GM12878 (cell line): ENCODE measurements around the gene AK5. TPM values are rescaled to one million over a fixed set of nuclear protein-coding genes. Genes with fewer than 3 reads are reported as not detected.

ENCODE experiments used
- ATAC-seq: fragments of 200-7000 bp; cut with Tn5 transposase; 3 replicates; pipeline ENCODE4 v1.9.1; 2020; ENCODE audit warnings: mild to moderate bottlenecking, moderate library complexity
- BruUV-seq: library from RNA; stranded (reverse); fragments of 400-500 nt; replicated peaks from 2 replicates; lab custom pipeline; 2021; lab: Mats Ljungman, UMichigan
- CTCF ChIA-PET: fragments of 300-600 bp; sonication (Branson Sonifier 250); formaldehyde crosslinking; extraction: SDS; loops from one replicate; lab custom pipeline; 2021; ENCODE audit warnings: inconsistent platforms; lab: Yijun Ruan, JAX
- POLR2A ChIA-PET: fragments of 350-600 bp; formaldehyde crosslinking; extraction: SDS; loops from one replicate; lab custom pipeline; 2021; ENCODE audit warnings: inconsistent platforms; lab: Charles Lee
- RAD21 ChIA-PET: fragments of 300-600 bp; sonication (Branson Sonifier 250); formaldehyde crosslinking; loops from one replicate; lab custom pipeline; 2023; ENCODE audit warnings: antibody characterized with exemption; ENCODE audit not compliant: unreplicated experiment; lab: Charles Lee
- SMC1A ChIA-PET: fragments of 300-600 bp; sonication (Branson Sonifier 250); formaldehyde crosslinking; loops from one replicate; lab custom pipeline; 2023; ENCODE audit not compliant: unreplicated experiment, uncharacterized antibody; lab: Charles Lee
- DNase-seq: peaks from one replicate; pipeline ENCODE4 v3.0.0-alpha.2; 2011; ENCODE audit warnings: low read depth, low spot score
- FAIRE-seq: peaks from 3 replicates; lab custom pipeline; 2011; peaks lifted over from hg19 to GRCh38; lab: Jason Lieb, UNC
- H2AFZ ChIP-seq: 2 replicates; pipeline ENCODE4 v1.6.0; 2011; ENCODE audit warnings: low read depth, low read length, control low read depth; ENCODE audit not compliant: control insufficient read depth
- H3K27ac ChIP-seq: 2 replicates; pipeline ENCODE4 v1.5.1; 2011; ENCODE audit warnings: control low read depth; ENCODE audit not compliant: control insufficient read depth, insufficient read depth
- H3K27me3 ChIP-seq, 2 experiments: replicated peaks in 1 of 2; 2 replicates each; pipeline versions ENCODE4 v1.6.0 to v1.6.1; 2011; ENCODE audit warnings: low read length in 1 of 2; ENCODE audit not compliant: control insufficient read depth in 2 of 2, insufficient read depth in 2 of 2
- H3K36me3 ChIP-seq, 2 experiments: 2 replicates each; pipeline ENCODE4 v1.5.1; 2011; ENCODE audit warnings: low read length in 1 of 2; ENCODE audit not compliant: control insufficient read depth in 2 of 2, insufficient read depth in 2 of 2
- H3K4me1 ChIP-seq: 2 replicates; pipeline ENCODE4 v1.6.1; 2011; ENCODE audit warnings: mild to moderate bottlenecking, low read length, moderate library complexity, mixed read lengths; ENCODE audit not compliant: control insufficient read depth, insufficient read depth
- H3K4me2 ChIP-seq: 2 replicates; pipeline ENCODE4 v1.6.0; 2011; ENCODE audit warnings: control low read depth; ENCODE audit not compliant: control insufficient read depth, insufficient read depth
- H3K4me3 ChIP-seq: fragments of 200-600 bp; sonication (generic); 2 replicates; pipeline ENCODE4 v1.5.1; 2016
- H3K79me2 ChIP-seq: 2 replicates; pipeline ENCODE4 v1.6.0; 2011; ENCODE audit warnings: low read length; ENCODE audit not compliant: control insufficient read depth, insufficient read depth
- H3K9ac ChIP-seq: 2 replicates; pipeline ENCODE4 v1.8.0; 2011; ENCODE audit warnings: low read length, control low read depth, mixed read lengths; ENCODE audit not compliant: control insufficient read depth, insufficient read depth
- H3K9me3 ChIP-seq: replicated peaks from 3 replicates; pipeline ENCODE4 v1.5.1; 2011; ENCODE audit warnings: mild to moderate bottlenecking, low read length; ENCODE audit not compliant: control insufficient read depth, insufficient read depth
- H4K20me1 ChIP-seq: 2 replicates; pipeline ENCODE4 v1.6.0; 2011; ENCODE audit not compliant: control insufficient read depth, insufficient read depth
- BHLHE40 ChIP-seq, 2 experiments: fragments of 450-650 bp in 1 of 2; IDR thresholded peaks; 2 replicates each; pipeline ENCODE4 v1.6.1; 2011 to 2017; ENCODE audit warnings: low read depth in 2 of 2, borderline replicate concordance in 1 of 2, improper control_type of control experiment in 1 of 2, low read length in 1 of 2, mild to moderate bottlenecking in 1 of 2
- CHD1 ChIP-seq: IDR thresholded peaks from 2 replicates; pipeline ENCODE4 v1.6.1; 2012; ENCODE audit warnings: low read depth, low read length, improper control_type of control experiment
- CHD4 ChIP-seq: fragments of 200-600 bp; sonication (generic); IDR thresholded peaks from 2 replicates; pipeline ENCODE4 v1.6.1; 2016; ENCODE audit warnings: mild to moderate bottlenecking
- FOXM1 ChIP-seq: IDR thresholded peaks from 2 replicates; pipeline ENCODE4 v1.6.1; 2012; ENCODE audit warnings: low read depth, mild to moderate bottlenecking, inconsistent platforms, low read length, moderate library complexity
- HDGF ChIP-seq: fragments of 450-650 bp; IDR thresholded peaks from 2 replicates; pipeline ENCODE4 v1.6.1; 2016; ENCODE audit warnings: antibody characterized with exemption
- IKZF2 ChIP-seq, 2 experiments: fragments of 450-650 bp; IDR thresholded peaks; 2 replicates each; pipeline ENCODE4 v1.6.1; 2017; ENCODE audit warnings: mild to moderate bottlenecking in 2 of 2, moderate library complexity in 2 of 2
- MXI1 ChIP-seq: fragments of 150-350 bp; IDR thresholded peaks from 2 replicates; pipeline ENCODE4 v1.6.1; 2011; ENCODE audit warnings: low read depth, mild to moderate bottlenecking, inconsistent platforms, low read length, improper control_type of control experiment
- POLR2AphosphoS5 ChIP-seq: IDR thresholded peaks from 2 replicates; pipeline ENCODE4 v1.6.1; 2011; ENCODE audit warnings: mild to moderate bottlenecking, low read length, inconsistent platforms
- RFX5 ChIP-seq: IDR thresholded peaks from 2 replicates; pipeline ENCODE4 v1.6.1; 2011; ENCODE audit warnings: low read depth, low read length, improper control_type of control experiment
- STAT1 ChIP-seq: fragments of 450-650 bp; conservative IDR thresholded peaks from 2 replicates; pipeline ENCODE4 v1.6.1; 2014; ENCODE audit warnings: antibody characterized with exemption, mild to moderate bottlenecking
- WGBS: methylation state at CpG from one replicate; pipeline ENCODE4 v1.1.6; 2016; ENCODE audit warnings: low lambda C conversion rate; ENCODE audit not compliant: insufficient replicate concordance, insufficient coverage; ENCODE audit errors: missing lambda C conversion rate; 5-methylcytosine and 5-hydroxymethylcytosine counted together
- in situ Hi-C: fragments of 300-500 bp; cut with MboI; formaldehyde crosslinking; loops from 9 replicates; pipeline ENCODE4 v1.14.3; 2018; ENCODE audit warnings: mixed read lengths
- intact Hi-C: fragments of 100-400 bp; cut with micrococcal nuclease; formaldehyde crosslinking; loops from one replicate; pipeline ENCODE4 v1.14.2; 2022; ENCODE audit not compliant: unreplicated experiment
- polyA plus RNA-seq, 11 experiments: library from polyadenylated mRNA; depleted of rRNA in 4 of 11; unstranded in 6 of 11; stranded (reverse) in 5 of 11; fragments of >200 nt; fragmentation: Nextera tagmentation in 4 of 11; fragmentation: Illumina TruSeq in 1 of 11; extraction: Ambion mirVana in 4 of 11; extraction: Trizol in 1 of 11; gene quantifications; 1 replicate in 1 of 11; 2 replicates in 10 of 11; pipeline versions ENCODE4 v1.2.1 to v1.2.3, GENCODE V29; 2011 to 2016; ENCODE audit warnings: inconsistent platforms in 2 of 11, missing spikeins in 2 of 11, low read depth in 1 of 11
- total RNA-seq, 4 experiments: library from RNA; depleted of rRNA in 3 of 4; stranded (reverse); fragments of >200 nt in 3 of 4; fragmentation: Illumina TruSeq in 1 of 4; extraction: Trizol in 1 of 4; gene quantifications; 2 replicates each; pipeline versions ENCODE4 v1.2.1 to v1.2.3, GENCODE V29; 2013 to 2021
- TF ChIP-seq, protein P1 (sequence below), 3 experiments: IDR thresholded peaks in 2 of 3; conservative IDR thresholded peaks in 1 of 3; 2 replicates each; pipeline ENCODE4 v1.5.1; 2011; ENCODE audit warnings: low read depth in 3 of 3, low read length in 3 of 3, mild to moderate bottlenecking in 3 of 3, control low read depth in 2 of 3, moderate library complexity in 2 of 3, inconsistent platforms in 1 of 3, mixed read lengths in 1 of 3; ENCODE audit not compliant: control insufficient read depth in 2 of 3, insufficient read depth in 1 of 3; ENCODE audit errors: extremely low read depth in 1 of 3

The AK5 gene
- total and polyA plus RNA-seq, 10 of the 15 experiments (the other 5 are each of a cell fraction or from before 2014, with no cell fraction given) = 0.08 to 0.33 TPM; not detected in 8

DNA sequence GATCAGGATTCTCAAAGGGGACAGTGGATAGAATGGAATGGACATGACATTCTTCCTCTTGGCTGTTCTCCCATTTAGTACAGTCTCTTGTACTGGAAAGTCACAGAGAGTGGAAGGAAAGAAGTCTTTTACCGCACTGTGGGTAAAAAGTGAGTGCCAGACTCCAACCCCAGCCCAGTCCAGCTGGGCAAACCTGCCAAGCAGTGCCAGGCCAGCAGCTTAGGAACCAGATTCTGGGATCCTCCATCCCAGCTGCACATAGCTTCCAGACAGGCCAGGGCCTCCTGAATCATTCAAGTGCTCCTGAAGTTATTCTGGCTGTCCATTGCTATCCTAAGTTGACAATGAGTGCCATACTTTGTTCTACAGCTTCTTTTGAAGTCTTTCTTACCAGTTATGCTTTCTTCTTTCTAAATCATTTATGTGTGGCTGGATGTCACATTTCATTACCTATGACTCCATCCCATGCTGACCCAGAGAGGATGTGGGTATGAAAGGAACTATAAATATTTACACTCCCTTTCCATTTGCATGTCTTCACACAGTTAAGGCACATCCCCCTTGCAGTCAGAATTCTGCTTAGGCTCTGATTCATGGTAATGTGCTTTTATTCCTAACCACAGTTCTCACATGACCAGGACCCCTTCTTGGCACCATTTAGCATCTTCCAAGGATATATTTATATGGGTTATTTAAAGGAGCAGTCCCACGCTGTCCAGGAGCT lies 88.9 kb downstream of the AK5 start:
- no peak for DNase-seq
- CTCF ChIA-PET = no interaction called here
- Histone ChIP-seq H2AFZ (no peak overlapping the region), H3K9me3 (no peaks in the 10 kb centered on the region), H3K27ac (no peak overlapping the region), H3K4me2 (no peak overlapping the region), H4K20me1 (no peaks in the 10 kb centered on the region), H3K4me1 (no peaks in the 10 kb centered on the region), H3K4me3 (no peak overlapping the region), H3K36me3 (no peaks in the 10 kb centered on the region), H3K27me3 (no peaks in the 10 kb centered on the region), H3K9ac (no peak overlapping the region), H3K79me2 (no peaks in the 10 kb centered on the region)
- FAIRE-seq = no peak
- POLR2A ChIA-PET = no interaction called here
- intact Hi-C loops (no loop called here), in situ Hi-C loops (no loop called here)
- no TSS peak for BruUV-seq
- TF ChIP-seq POLR2AphosphoS5 (no peak), BHLHE40 (IDR thresholded peaks at IDR 0.05; ENCODE audit: borderline replicate concordance in 1 of 2, low read depth in 2 of 2, low read length in 1 of 2) (no peak), RFX5 (no peak), CHD1 (no peak), FOXM1 (no peak), MXI1 (no peak), CHD4 (no peak), HDGF (no peak), STAT1 (no peak), IKZF2 (IDR thresholded peaks at IDR 0.05) (no peak)
- TF ChIP-seq, protein P1, sequence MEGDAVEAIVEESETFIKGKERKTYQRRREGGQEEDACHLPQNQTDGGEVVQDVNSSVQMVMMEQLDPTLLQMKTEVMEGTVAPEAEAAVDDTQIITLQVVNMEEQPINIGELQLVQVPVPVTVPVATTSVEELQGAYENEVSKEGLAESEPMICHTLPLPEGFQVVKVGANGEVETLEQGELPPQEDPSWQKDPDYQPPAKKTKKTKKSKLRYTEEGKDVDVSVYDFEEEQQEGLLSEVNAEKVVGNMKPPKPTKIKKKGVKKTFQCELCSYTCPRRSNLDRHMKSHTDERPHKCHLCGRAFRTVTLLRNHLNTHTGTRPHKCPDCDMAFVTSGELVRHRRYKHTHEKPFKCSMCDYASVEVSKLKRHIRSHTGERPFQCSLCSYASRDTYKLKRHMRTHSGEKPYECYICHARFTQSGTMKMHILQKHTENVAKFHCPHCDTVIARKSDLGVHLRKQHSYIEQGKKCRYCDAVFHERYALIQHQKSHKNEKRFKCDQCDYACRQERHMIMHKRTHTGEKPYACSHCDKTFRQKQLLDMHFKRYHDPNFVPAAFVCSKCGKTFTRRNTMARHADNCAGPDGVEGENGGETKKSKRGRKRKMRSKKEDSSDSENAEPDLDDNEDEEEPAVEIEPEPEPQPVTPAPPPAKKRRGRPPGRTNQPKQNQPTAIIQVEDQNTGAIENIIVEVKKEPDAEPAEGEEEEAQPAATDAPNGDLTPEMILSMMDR (IDR thresholded peaks at IDR 0.05 in 2 of 3, conservative IDR thresholded peaks at IDR 0.05 in 1 of 3; ENCODE audit: control insufficient read depth in 2 of 3, extremely low read depth in 1 of 3, insufficient read depth in 1 of 3, low read depth in 3 of 3, low read length in 3 of 3) = no peak
- WGBS = 28% methylated on average over 2 of the region's 2 CpGs
- SMC1A ChIA-PET = no interaction called here
- RAD21 ChIA-PET = no interaction called here
- ATAC-seq = no peak
